Esophagus squamous epithelium (tissue), 5 donors: ENCODE results near the gene RNF13. TPM values are rescaled to one million over a fixed set of nuclear protein-coding genes. Genes with fewer than 3 reads are reported as not detected.

Experiments used
- DNase-seq: peaks from one replicate; lab custom pipeline; 2025; lab: John Stamatoyannopoulos, UW
- H3K27ac ChIP-seq, 4 donors: fragments of 200-600 bp; sonication (generic); one replicate each; pipeline ENCODE4 v1.5.1; 2016 to 2019; ENCODE audit warnings: mild to moderate bottlenecking in 1 of 4
- H3K27me3 ChIP-seq, 4 donors: fragments of 200-600 bp; sonication (generic); 1 replicate in 3 of 4; 2 replicates in 1 of 4; pipeline versions ENCODE4 v1.5.1 to v1.6.0; 2017 to 2021; ENCODE audit warnings: antibody characterized with exemption in 1 of 4
- H3K36me3 ChIP-seq, 3 donors: fragments of 200-600 bp; sonication (generic); one replicate each; pipeline ENCODE4 v1.5.1; 2016 to 2019
- H3K4me1 ChIP-seq, 3 donors: fragments of 200-600 bp; sonication (generic); one replicate each; pipeline ENCODE4 v1.5.1; 2017 to 2019
- H3K4me3 ChIP-seq, 4 donors: fragments of 200-600 bp; sonication (generic); 1 replicate in 3 of 4; 2 replicates in 1 of 4; pipeline ENCODE4 v1.5.1; 2016 to 2019; ENCODE audit warnings: mild to moderate bottlenecking in 2 of 4, moderate library complexity in 1 of 4
- H3K9me3 ChIP-seq, 3 donors: fragments of 200-600 bp; sonication (generic); one replicate each; pipeline ENCODE4 v1.5.1; 2016 to 2019
- POLR2A ChIP-seq, 4 donors: fragments of 450-650 bp; IDR thresholded peaks; one replicate each; pipeline ENCODE4 v1.6.1; 2017; ENCODE audit warnings: antibody characterized with exemption in 4 of 4, mild to moderate bottlenecking in 4 of 4, moderate library complexity in 3 of 4
- WGBS, 2 donors: methylation state at CpG; one replicate each; pipeline ENCODE4 v1.1.5; 2018; 5-methylcytosine and 5-hydroxymethylcytosine counted together
- intact Hi-C: fragments of 100-400 bp; cut with DNase I; formaldehyde crosslinking; loops from one replicate; pipeline ENCODE4 v1.15.0; 2022
- total RNA-seq, 4 donors: library from RNA; depleted of rRNA; stranded (reverse); fragments of >200 nt; gene quantifications; one replicate each; pipeline ENCODE4 v1.1.0, GENCODE V29; 2016
- TF ChIP-seq, protein P1 (sequence below), 6 experiments: fragments of 450-650 bp in 4 of 6; fragments of 200-600 bp in 2 of 6; sonication (generic) in 2 of 6; IDR thresholded peaks; one replicate each; pipeline ENCODE4 v1.5.1; 2016 to 2019; ENCODE audit warnings: antibody characterized with exemption in 6 of 6, mild to moderate bottlenecking in 4 of 6, moderate library complexity in 4 of 6
- donor health status: DM: yes; HTN: yes; CAD: no.

RNF13 gene
- total RNA-seq, 4 donors from 2014 or later = 17.4 to 70.4 (median 45.8) TPM

DNA sequence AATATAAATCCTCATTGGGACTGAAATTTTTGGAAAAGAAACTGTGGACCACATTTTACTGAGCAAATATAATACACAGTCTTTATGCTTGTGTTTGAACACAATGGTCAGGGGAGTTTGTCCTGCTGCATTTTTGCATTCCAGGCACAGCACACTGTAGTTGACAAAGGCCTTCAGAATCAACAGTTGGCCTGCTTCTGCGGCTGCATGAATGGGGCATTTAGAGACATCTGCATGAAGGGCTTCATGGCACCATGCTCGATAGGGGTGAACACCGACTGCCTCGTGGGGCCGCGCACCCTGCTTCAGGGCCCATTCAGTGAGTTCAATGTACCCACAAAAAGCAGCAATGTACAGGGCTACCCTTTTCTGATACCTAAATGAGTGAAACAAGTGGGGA is 45.3 kb upstream of the RNF13 start:
- no peak for TF ChIP-seq POLR2A (IDR thresholded peaks at IDR 0.05)
- TF ChIP-seq, protein P1, sequence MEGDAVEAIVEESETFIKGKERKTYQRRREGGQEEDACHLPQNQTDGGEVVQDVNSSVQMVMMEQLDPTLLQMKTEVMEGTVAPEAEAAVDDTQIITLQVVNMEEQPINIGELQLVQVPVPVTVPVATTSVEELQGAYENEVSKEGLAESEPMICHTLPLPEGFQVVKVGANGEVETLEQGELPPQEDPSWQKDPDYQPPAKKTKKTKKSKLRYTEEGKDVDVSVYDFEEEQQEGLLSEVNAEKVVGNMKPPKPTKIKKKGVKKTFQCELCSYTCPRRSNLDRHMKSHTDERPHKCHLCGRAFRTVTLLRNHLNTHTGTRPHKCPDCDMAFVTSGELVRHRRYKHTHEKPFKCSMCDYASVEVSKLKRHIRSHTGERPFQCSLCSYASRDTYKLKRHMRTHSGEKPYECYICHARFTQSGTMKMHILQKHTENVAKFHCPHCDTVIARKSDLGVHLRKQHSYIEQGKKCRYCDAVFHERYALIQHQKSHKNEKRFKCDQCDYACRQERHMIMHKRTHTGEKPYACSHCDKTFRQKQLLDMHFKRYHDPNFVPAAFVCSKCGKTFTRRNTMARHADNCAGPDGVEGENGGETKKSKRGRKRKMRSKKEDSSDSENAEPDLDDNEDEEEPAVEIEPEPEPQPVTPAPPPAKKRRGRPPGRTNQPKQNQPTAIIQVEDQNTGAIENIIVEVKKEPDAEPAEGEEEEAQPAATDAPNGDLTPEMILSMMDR (IDR thresholded peaks at IDR 0.05) = no peak
- Histone ChIP-seq H3K4me3 (no peak overlapping the region), H3K27me3 (peaks cover 0 to 42% (median 0%) of the 10 kb centered on the region in 4 donors), H3K36me3 (no peaks in the 10 kb centered on the region), H3K4me1 (no peaks in the 10 kb centered on the region), H3K27ac (no peak overlapping the region), H3K9me3 (no peaks in the 10 kb centered on the region)
- DNase-seq = no peak
- intact Hi-C loops = no loop called here
- 58 to 82% methylated on average over 2 to 6 of the region's 6 CpGs for WGBS, 2 donors

DNA sequence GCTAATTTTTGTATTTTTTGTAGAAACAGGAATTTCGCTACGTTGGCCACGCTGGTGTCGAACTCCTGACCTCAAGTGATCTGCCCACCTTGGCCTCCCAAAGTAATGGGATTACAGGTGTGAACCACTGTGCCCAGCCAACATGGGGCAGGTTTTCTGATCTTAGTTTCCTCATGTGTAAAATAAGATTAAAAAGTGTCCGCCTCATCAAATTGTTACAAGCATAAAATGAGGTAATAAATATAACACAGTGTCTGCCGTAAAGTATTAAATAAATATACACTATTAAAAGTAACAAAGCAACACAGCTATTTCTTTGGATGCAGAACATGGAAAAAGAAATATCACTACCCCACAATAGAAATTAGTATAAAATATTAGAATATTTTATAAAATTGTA is 44.3 kb upstream of the RNF13 start:
- Histone ChIP-seq H3K27ac (no peak overlapping the region), H3K27me3 (peaks cover 0 to 34% (median 0%) of the 10 kb centered on the region in 4 donors), H3K9me3 (no peaks in the 10 kb centered on the region), H3K4me1 (no peaks in the 10 kb centered on the region), H3K36me3 (no peaks in the 10 kb centered on the region), H3K4me3 (no peak overlapping the region)
- DNase-seq = no peak
- TF ChIP-seq POLR2A (IDR thresholded peaks at IDR 0.05) = no peak
- TF ChIP-seq, protein P1 (IDR thresholded peaks at IDR 0.05) = no peak
- intact Hi-C loops = no loop called here
- WGBS, 2 donors = 87 to 93% methylated on average over 6 of the region's 6 CpGs

GRCh38 chr3:149770246-149770645 is 42.8 kb upstream of the RNF13 start:
- Histone ChIP-seq H3K4me1 (no peaks in the 10 kb centered on the region), H3K27me3 (peaks cover 0 to 22% (median 0%) of the 10 kb centered on the region in 4 donors), H3K27ac (no peak overlapping the region), H3K4me3 (no peak overlapping the region), H3K9me3 (no peaks in the 10 kb centered on the region), H3K36me3 (no peaks in the 10 kb centered on the region)
- 78 to 90% methylated on average over 2 of the region's 2 CpGs for WGBS, 2 donors
- TF ChIP-seq POLR2A (IDR thresholded peaks at IDR 0.05) = no peak
- TF ChIP-seq, protein P1 (IDR thresholded peaks at IDR 0.05) = peak in 2 of 6 experiments; percentile 10 to 21
- intact Hi-C loops = loop anchor here (10.0 kb wide), 1 partner anchor 275 kb away; no protein-coding TSS in a partner anchor
- DNase-seq = no peak

DNA sequence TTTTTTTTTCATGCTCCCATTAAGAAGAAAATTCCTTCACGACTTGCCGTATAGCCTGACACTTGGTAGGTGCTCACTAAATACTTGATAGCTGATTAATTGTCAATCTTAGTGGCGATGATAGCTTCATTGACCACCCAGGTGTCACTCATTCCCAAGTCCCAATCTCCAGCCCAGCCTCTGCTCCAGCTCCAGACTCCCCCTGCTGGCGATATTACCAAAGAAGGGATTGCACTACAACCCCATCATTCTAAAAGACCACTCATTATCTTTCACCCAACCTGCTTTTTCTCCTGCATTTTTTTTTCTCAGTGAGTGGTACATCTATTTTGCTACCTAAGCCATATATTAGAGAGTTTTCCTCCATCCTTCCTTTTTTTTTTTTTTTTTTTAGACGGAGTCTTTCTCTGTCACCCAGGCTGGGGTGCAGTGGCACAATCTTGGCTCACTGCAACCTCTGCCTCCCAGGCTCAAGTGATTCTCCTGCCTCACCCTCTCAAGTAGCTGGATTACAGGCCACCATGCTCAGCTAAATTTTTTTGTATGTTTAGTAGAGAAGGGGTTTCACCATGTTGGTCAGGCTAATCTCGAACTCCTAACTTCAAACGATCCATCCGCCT is 41.3 kb upstream of the RNF13 start:
- no peak for DNase-seq
- Histone ChIP-seq H3K4me3 (no peak overlapping the region), H3K4me1 (no peaks in the 10 kb centered on the region), H3K27ac (no peak overlapping the region), H3K36me3 (no peaks in the 10 kb centered on the region), H3K9me3 (no peaks in the 10 kb centered on the region), H3K27me3 (peaks cover 0 to 12% (median 0%) of the 10 kb centered on the region in 4 donors)
- WGBS, 2 donors = 55 to 64% methylated on average over 8 of the region's 8 CpGs
- intact Hi-C loops = loop anchor here (10.0 kb wide), 1 partner anchor 277 kb away; no protein-coding TSS in a partner anchor
- TF ChIP-seq, protein P1 (IDR thresholded peaks at IDR 0.05) = peak; percentile 26 to 76 (median 56)
- no peak for TF ChIP-seq POLR2A (IDR thresholded peaks at IDR 0.05)

- no peak for TF ChIP-seq POLR2A (IDR thresholded peaks at IDR 0.05)
- TF ChIP-seq, protein P1 (IDR thresholded peaks at IDR 0.05) = no peak
- WGBS, 2 donors = 77 to 89% methylated on average over 2 of the region's 2 CpGs
- intact Hi-C loops = loop anchor here (10.0 kb wide), 1 partner anchor 278 kb away; no protein-coding TSS in a partner anchor
- Histone ChIP-seq H3K9me3 (no peaks in the 10 kb centered on the region), H3K4me3 (no peak overlapping the region), H3K4me1 (no peaks in the 10 kb centered on the region), H3K27ac (no peak overlapping the region), H3K27me3 (peaks cover 0 to under 1% (median 0%) of the 10 kb centered on the region in 4 donors), H3K36me3 (no peaks in the 10 kb centered on the region)
- DNase-seq = no peak
These were observed 40.2 kb upstream of the RNF13 start for GRCh38 chr3:149772861-149773260.
